ENCODE measurements around the gene MAPK1. TPM values are rescaled to one million over a fixed set of nuclear protein-coding genes. Genes with fewer than 3 reads are reported as not detected.

MAPK1 gene
- total and polyA plus RNA-seq, 9 of the 15 experiments (the other 6 are each of a cell fraction or from before 2014, with no cell fraction given) = 46.3 to 575 (median 283) TPM

DNA sequence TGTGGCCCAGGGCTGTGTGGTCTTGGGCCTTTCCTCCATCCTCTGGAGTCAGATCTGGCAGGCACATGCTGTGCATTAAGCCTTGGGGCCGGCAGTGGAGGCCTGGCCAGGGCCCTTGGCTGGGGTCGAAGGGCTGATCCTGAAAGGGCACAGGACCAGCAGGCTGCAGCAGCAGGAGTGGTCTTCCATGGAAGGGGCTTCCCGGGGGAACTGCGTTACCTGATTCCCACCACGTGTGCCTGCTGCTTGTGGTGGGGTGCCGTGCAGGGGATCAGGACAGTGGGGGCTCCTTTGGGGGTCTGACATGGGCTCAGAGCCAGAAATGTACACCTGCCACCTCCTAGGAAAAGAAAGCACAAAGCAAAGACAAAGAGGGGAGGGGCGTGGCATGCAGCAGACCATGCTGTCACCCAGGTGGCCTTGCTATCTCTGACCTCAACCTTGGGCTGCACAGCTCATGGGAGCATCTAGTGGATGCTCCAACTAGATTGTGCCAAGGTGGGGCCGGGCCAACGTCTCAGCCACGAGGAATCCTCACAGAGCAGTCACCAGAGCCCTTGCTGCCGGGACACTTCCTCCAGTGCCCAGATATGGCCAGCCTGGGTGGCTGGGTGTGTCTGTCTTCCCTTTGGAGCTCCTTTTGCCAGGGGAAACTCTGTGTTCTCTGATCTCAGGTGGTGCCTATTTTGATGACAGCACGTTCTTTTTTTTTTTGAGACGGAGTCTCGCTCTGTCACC, 113.9 kb downstream of the MAPK1 start (continued):
- TF ChIP-seq, protein P1, sequence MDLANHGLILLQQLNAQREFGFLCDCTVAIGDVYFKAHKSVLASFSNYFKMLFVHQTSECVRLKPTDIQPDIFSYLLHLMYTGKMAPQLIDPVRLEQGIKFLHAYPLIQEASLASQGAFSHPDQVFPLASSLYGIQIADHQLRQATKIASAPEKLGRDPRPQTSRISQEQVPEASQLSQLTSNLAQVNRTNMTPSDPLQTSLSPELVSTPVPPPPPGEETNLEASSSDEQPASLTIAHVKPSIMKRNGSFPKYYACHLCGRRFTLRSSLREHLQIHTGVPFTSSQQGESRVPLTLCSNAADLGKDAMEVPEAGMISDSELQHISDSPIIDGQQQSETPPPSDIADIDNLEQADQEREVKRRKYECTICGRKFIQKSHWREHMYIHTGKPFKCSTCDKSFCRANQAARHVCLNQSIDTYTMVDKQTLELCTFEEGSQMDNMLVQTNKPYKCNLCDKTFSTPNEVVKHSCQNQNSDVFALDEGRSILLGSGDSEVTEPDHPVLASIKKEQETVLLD (IDR thresholded peaks at IDR 0.05) = no peak
- no peak for TF ChIP-seq GATAD2A (IDR thresholded peaks at IDR 0.05)
- TF ChIP-seq, protein P2, sequence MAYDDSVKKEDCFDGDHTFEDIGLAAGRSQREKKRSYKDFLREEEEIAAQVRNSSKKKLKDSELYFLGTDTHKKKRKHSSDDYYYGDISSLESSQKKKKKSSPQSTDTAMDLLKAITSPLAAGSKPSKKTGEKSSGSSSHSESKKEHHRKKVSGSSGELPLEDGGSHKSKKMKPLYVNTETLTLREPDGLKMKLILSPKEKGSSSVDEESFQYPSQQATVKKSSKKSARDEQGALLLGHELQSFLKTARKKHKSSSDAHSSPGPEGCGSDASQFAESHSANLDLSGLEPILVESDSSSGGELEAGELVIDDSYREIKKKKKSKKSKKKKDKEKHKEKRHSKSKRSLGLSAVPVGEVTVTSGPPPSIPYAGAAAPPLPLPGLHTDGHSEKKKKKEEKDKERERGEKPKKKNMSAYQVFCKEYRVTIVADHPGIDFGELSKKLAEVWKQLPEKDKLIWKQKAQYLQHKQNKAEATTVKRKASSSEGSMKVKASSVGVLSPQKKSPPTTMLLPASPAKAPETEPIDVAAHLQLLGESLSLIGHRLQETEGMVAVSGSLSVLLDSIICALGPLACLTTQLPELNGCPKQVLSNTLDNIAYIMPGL (CRISPR knock-in tag; IDR thresholded peaks at IDR 0.05) = peak; percentile 35; the same call in 1 of the 2 replicates
- TF ChIP-seq ZBTB1 (CRISPR knock-in tag; IDR thresholded peaks at IDR 0.05; ENCODE audit: borderline replicate concordance, low read depth) = no peak
- no peak for TF ChIP-seq ZSCAN29 (IDR thresholded peaks at IDR 0.05)

DNA sequence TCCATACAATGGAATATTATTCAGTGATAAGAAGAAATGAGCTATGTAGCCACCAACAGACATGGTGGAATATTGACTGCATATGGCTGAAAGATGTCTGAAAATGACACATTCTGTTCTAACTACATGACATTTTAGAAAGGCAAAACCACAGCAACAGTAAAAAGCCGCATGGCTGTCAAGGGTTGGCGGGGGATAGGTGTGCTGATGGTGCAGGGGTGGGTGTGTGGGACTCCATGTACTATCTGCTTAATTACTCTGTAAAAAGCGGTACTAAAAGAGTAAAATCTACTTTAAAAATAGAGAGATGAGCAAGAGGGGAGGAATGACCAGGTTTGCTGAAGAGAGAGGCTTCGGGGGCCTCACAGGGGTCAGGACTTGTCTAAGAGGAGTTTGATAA, 115.2 kb downstream of the MAPK1 start:
- ChIA-PET POLR2A (interaction anchor here (0.6 to 16.6 kb wide), 5 partner anchors 9 to 173 kb away, joined by 3 to 258 read pairs (median 4); no protein-coding TSS in a partner anchor), CTCF (ENCODE audit: low intra/inter-chr PET ratio) (no interaction called here)

More for the DNA sequence above, 115.2 kb downstream of the MAPK1 start:
- in situ Hi-C loops (cut with MboI) = no loop called here
- H3K36me3 ChIP-seq (ENCODE audit: control insufficient read depth, insufficient read depth, low read length) = peaks cover 19% of the 10 kb centered on the region
- DNase-seq (ENCODE audit: extremely low read depth in 1 of 4, low spot score in 3 of 4) (no peak), ATAC-seq (no peak), FAIRE-seq (no peak)
- no TSS peak for BruUV-seq (replicated peaks)
- WGBS (ENCODE audit: insufficient coverage, low coverage, missing lambda C conversion rate) = 83% methylated on average over 4 of the region's 4 CpGs
- intact Hi-C loops (cut with micrococcal nuclease) = loop anchor here (10.0 kb wide), 1 partner anchor 803 kb away; the partner anchor contains the start of gene PRAME
- no peak overlapping the region for H3K27ac ChIP-seq (ENCODE audit: extremely low read depth, low read depth, low read length)
- TF ChIP-seq, protein P3, sequence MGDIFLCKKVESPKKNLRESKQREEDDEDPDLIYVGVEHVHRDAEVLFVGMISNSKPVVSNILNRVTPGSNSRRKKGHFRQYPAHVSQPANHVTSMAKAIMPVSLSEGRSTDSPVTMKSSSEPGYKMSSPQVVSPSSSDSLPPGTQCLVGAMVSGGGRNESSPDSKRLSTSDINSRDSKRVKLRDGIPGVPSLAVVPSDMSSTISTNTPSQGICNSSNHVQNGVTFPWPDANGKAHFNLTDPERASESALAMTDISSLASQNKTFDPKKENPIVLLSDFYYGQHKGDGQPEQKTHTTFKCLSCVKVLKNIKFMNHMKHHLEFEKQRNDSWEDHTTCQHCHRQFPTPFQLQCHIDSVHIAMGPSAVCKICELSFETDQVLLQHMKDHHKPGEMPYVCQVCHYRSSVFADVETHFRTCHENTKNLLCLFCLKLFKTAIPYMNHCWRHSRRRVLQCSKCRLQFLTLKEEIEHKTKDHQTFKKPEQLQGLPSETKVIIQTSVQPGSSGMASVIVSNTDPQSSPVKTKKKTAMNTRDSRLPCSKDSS (IDR thresholded peaks at IDR 0.05; ENCODE audit: low read depth, partially characterized antibody) = no peak
- TF ChIP-seq, protein P4, sequence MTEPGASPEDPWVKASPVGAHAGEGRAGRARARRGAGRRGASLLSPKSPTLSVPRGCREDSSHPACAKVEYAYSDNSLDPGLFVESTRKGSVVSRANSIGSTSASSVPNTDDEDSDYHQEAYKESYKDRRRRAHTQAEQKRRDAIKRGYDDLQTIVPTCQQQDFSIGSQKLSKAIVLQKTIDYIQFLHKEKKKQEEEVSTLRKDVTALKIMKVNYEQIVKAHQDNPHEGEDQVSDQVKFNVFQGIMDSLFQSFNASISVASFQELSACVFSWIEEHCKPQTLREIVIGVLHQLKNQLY (CRISPR knock-in tag; conservative IDR thresholded peaks at IDR 0.05) = peak in 1 of 2 experiments; percentile 21; a peak in 1 of 4 replicates
- no peak overlapping the region for H3K9ac ChIP-seq (ENCODE audit: insufficient read depth in 1 of 2, low read depth in 2 of 2, low read length in 2 of 2)
- no peak overlapping the region for H3K4me2 ChIP-seq (ENCODE audit: insufficient read depth, low read length)
- H3K9me3 ChIP-seq (replicated peaks; ENCODE audit: control insufficient read depth, insufficient read depth, low read depth, low read length) = no peaks in the 10 kb centered on the region
- H3K27me3 ChIP-seq (ENCODE audit: control insufficient read depth in 2 of 2, insufficient read depth in 2 of 2, low read length in 2 of 2) = peaks cover 2 to 7% of the 10 kb centered on the region in 2 experiments; a peak in 3 of 5 replicates
- H2AFZ ChIP-seq (ENCODE audit: low read depth, low read length) = no peak overlapping the region
- peaks cover 21% of the 10 kb centered on the region for H3K9me1 ChIP-seq (ENCODE audit: control insufficient read depth, insufficient read depth, low read length)
- H3K79me2 ChIP-seq (ENCODE audit: control insufficient read depth, insufficient read depth, low read length) = no peaks in the 10 kb centered on the region
- no peak overlapping the region for H3K4me3 ChIP-seq
- peaks cover 39 to 42% of the 10 kb centered on the region in 2 experiments for H3K4me1 ChIP-seq (replicated peaks in 1 of 2; ENCODE audit: control insufficient read depth in 2 of 2, insufficient read depth in 2 of 2, low read length in 2 of 2)
- H4K20me1 ChIP-seq (replicated peaks; ENCODE audit: control insufficient read depth, insufficient read depth, low read length) = peaks cover 12% of the 10 kb centered on the region; the same call in 1 of the 2 replicates
